Measurements from ENCODE around the gene ACVR1C.

GRCh38 chr2:157611110-157611509, 17.6 kb downstream of the ACVR1C start:
- TF ChIP-seq POLR2AphosphoS5 (IDR thresholded peaks at IDR 0.05) (no peak), POLR2A (IDR thresholded peaks at IDR 0.05; ENCODE audit: low read depth) (no peak)
- TF ChIP-seq, protein P1, sequence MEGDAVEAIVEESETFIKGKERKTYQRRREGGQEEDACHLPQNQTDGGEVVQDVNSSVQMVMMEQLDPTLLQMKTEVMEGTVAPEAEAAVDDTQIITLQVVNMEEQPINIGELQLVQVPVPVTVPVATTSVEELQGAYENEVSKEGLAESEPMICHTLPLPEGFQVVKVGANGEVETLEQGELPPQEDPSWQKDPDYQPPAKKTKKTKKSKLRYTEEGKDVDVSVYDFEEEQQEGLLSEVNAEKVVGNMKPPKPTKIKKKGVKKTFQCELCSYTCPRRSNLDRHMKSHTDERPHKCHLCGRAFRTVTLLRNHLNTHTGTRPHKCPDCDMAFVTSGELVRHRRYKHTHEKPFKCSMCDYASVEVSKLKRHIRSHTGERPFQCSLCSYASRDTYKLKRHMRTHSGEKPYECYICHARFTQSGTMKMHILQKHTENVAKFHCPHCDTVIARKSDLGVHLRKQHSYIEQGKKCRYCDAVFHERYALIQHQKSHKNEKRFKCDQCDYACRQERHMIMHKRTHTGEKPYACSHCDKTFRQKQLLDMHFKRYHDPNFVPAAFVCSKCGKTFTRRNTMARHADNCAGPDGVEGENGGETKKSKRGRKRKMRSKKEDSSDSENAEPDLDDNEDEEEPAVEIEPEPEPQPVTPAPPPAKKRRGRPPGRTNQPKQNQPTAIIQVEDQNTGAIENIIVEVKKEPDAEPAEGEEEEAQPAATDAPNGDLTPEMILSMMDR (IDR thresholded peaks at IDR 0.05), result no peak

All from esophagus muscularis mucosa (tissue), 3 donors.